ENCODE measurements around the gene CHST7. TPM values are rescaled to one million over a fixed set of nuclear protein-coding genes. Genes with fewer than 3 reads are reported as not detected.

CHST7 gene
- total and polyA plus RNA-seq, 2 of the 4 experiments (the other 2 are of a cell fraction) = 2.9 to 4.8 TPM

GRCh38 chrX:46634577-46634976, 61.0 kb downstream of the CHST7 start:
- DNase-seq (peak; percentile 5), ATAC-seq (ENCODE audit: low read depth) (no peak)
- WGBS, 2 experiments (ENCODE audit: extremely low coverage in 2 of 2, insufficient read length in 1 of 2) = no CpG with 5 or more reads among the region's 3 CpGs
- Histone ChIP-seq H3K9me3 (ENCODE audit: control insufficient read depth, insufficient read depth, low read length) (no peaks in the 10 kb centered on the region), H3K79me1 (ENCODE audit: low read depth in 1 of 2, low read length in 2 of 2) (no peaks in the 10 kb centered on the region), H2BK5ac (ENCODE audit: low read depth, low read length, poor library complexity, severe bottlenecking) (no peak overlapping the region), H2AK9ac (replicated peaks; ENCODE audit: low read depth, low read length, poor library complexity) (no peak overlapping the region), H3K36me3 (ENCODE audit: control insufficient read depth, insufficient read depth, low read length) (no peaks in the 10 kb centered on the region), H4K91ac (ENCODE audit: insufficient read depth, low read depth, low read length) (no peak overlapping the region), H2AK5ac (ENCODE audit: low read depth, low read length) (no peak overlapping the region), H3K9ac (ENCODE audit: low read depth, low read length) (no peak overlapping the region), H2AFZ (replicated peaks; ENCODE audit: low read length, poor library complexity) (no peak overlapping the region), H2BK120ac (ENCODE audit: low read depth, low read length) (no peak overlapping the region), H3K27ac (ENCODE audit: insufficient read depth, low read length) (no peak overlapping the region), H3K4me1 (ENCODE audit: control insufficient read depth, insufficient read depth, low read length) (peaks cover 6% of the 10 kb centered on the region), H3K27me3 (ENCODE audit: control insufficient read depth, insufficient read depth, low read length) (peaks cover 2% of the 10 kb centered on the region), H2BK20ac (ENCODE audit: low read depth, low read length) (no peak overlapping the region), H2BK15ac (ENCODE audit: low read depth, low read length) (no peak overlapping the region), H3K9me1 (ENCODE audit: insufficient read depth, low read length) (0 out of 2 replicates have a peak, but pooled peaks cover 2% of the 10 kb centered on the region), H3K4ac (ENCODE audit: low read depth, low read length) (no peak overlapping the region), H3K4me2 (ENCODE audit: low read depth, low read length) (no peak overlapping the region), H4K5ac (ENCODE audit: low read depth, low read length) (no peak overlapping the region; the same call in 1 of the 2 replicates), H3K14ac (replicated peaks; ENCODE audit: low read depth, low read length) (no peak overlapping the region), H4K8ac (ENCODE audit: low read depth in 2 of 2, low read length in 2 of 2) (no peak overlapping the region), H3K18ac (ENCODE audit: low read depth, low read length) (peak overlapping the region; percentile 25; the same call in 1 of the 2 replicates), H3K4me3 (ENCODE audit: insufficient read depth, low read depth, low read length) (no peak overlapping the region), H3K23ac (ENCODE audit: low read depth, low read length) (no peak overlapping the region), H4K20me1 (ENCODE audit: insufficient read depth, low read length) (no peaks in the 10 kb centered on the region), H3K56ac (ENCODE audit: extremely low read depth, insufficient read depth, low read length) (no peak overlapping the region)
- BruUV-seq (replicated peaks) = no TSS peak
- dilution Hi-C loops (cut with HindIII; ENCODE audit: low sequenced_read_pairs, unreplicated experiment) = no loop called here
- in situ Hi-C loops (cut with MboI; ENCODE audit: low sequenced_read_pairs) = no loop called here
- ChIA-PET POLR2A (ENCODE audit: unreplicated experiment) (no interaction called here), CTCF (interaction anchor here (1.0 kb wide), 1 partner anchor 36 kb away, joined by 3 read pairs; no protein-coding TSS in a partner anchor)
- TF ChIP-seq NFE2L2 (IDR thresholded peaks at IDR 0.05; ENCODE audit: low read depth, low read length) = no peak
- TF ChIP-seq RCOR1 (IDR thresholded peaks at IDR 0.05; ENCODE audit: insufficient replicate concordance, low read length) = no peak
- no peak for TF ChIP-seq RAD21 (IDR thresholded peaks at IDR 0.05; ENCODE audit: low read length)
- intact Hi-C loops (cut with micrococcal nuclease) = no loop called here
